ENCODE data around the gene PRRG1.
"Not testable (repeated sequence)": the region's sequence is repeated elsewhere in the genome, so short reads cannot be mapped to it uniquely, and the experiment has no call there.

PRRG1 gene

GRCh38 chrX:37474478-37474877 is 125.3 kb downstream of the PRRG1 start:
- DNase-seq, result no peak

- no peak for DNase-seq
Measured at GRCh38 chrX:37476571-37477170, 127.5 kb downstream of the PRRG1 start.

- DNase-seq, result not testable (repeated sequence)
Measured at GRCh38 chrX:37484335-37484734, 135.2 kb downstream of the PRRG1 start.

- no peak for DNase-seq
Measured at GRCh38 chrX:37485429-37485828, 136.3 kb downstream of the PRRG1 start.

- no peak for DNase-seq
Measured at GRCh38 chrX:37487271-37487670, 138.1 kb downstream of the PRRG1 start.

DNA sequence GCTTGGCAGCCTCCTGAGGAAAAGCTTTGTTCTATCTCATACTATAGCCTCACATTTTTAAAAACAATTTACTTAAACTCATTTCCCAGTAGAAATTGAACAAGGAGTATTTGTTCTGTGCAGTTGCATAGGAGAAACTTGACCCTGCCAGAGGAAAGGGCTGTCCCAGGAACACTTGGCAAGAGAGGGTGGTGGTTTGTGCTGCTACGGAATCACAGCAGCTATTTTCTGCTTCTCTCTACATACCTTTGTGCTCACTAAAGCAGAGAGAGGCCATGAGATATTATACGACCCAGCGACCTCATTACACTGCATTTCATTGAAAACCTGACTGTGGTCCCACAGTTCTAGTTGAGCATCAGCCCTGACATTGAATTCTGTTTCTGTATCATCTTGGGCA is 139.2 kb downstream of the PRRG1 start:
- DNase-seq, result no peak

GRCh38 chrX:37491686-37492085 is 142.5 kb downstream of the PRRG1 start:
- DNase-seq, result no peak

DNA sequence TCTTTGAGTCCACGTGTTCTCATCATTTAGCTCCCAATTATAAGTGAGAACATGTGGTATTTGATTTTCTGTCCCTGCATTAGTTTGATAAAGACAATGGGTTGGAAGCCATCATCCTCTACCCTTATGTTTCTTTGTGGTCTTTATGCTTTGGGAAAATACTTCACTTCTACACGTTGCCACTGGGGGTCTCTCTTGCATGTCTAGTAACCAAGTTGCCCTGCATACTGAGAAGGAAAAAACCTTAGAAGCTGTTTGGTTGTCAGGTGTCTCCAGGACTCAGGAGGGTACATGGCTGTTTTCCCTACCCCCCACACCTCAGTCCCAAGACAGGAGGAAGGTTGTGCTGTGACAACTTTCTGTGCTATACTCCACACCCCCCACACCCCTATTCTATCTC is 146.6 kb downstream of the PRRG1 start:
- not testable (repeated sequence) for DNase-seq

- DNase-seq, result not testable (repeated sequence)
Measured at GRCh38 chrX:37497126-37497525, 148.0 kb downstream of the PRRG1 start.

DNA sequence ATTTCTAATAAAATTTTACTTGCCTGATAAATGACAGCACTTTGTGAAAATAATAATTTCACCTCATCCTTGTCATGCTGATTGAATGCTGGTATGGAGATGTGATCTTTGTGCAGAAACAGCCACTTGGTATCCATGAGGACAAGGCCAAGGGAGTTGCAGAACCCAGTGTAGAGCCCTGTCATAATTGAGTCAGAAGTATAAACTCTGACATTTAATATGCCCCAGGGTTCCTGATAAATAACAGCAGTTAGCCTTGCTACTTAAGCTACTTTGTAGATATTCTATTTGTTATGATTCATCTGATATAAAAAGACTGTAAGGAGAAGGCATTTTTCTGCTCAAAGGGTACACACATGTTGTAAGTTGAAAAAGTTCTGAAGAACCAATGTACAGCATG is 149.2 kb downstream of the PRRG1 start:
- not testable (repeated sequence) for DNase-seq

GRCh38 chrX:37499649-37500048 is 150.5 kb downstream of the PRRG1 start:
- DNase-seq, result not testable (repeated sequence)

DNA sequence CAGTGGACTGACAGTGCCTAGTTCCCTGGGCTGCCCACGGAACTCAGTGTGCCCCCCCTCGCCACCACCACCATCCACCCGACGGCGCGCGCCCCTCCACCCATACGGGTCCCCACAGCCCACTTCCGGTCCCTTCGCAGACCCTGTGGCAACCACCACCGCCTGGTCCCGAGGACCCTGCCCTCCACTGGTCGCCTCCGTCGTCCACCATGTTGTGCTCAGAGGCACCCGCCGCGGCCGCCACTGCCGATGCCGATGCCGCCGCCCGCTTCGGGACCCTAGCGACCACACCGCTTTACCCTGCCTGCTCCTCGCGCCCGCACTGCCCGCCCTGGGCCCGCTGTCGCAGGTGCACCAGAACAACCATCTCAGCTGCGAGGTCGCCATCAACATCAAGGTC is 155.8 kb downstream of the PRRG1 start:
- DNase-seq, result no peak

Data from T-helper 1 cell (primary cell).